NCI-H2081 treated with DMSO at 0.1 percent for 48 hours (cell line): Measurements from ENCODE around the gene MDN1.
"Not testable (repeated sequence)": the region's sequence is repeated elsewhere in the genome, so short reads cannot be mapped to it uniquely, and the experiment has no call there.

Experiments used
- DNase-seq: peaks from one replicate; lab custom pipeline; 2025; lab: John Stamatoyannopoulos, UW

Gene MDN1

GRCh38 chr6:89644864-89645263 lies 174.7 kb downstream of the MDN1 start:
- DNase-seq = no peak

- no peak for DNase-seq
These were observed 176.2 kb downstream of the MDN1 start for GRCh38 chr6:89643406-89643805.

- DNase-seq = no peak
These were observed 176.6 kb downstream of the MDN1 start for GRCh38 chr6:89642956-89643355.

GRCh38 chr6:89641581-89641980 lies 178.0 kb downstream of the MDN1 start:
- not testable (repeated sequence) for DNase-seq

- no peak for DNase-seq
These were observed 178.8 kb downstream of the MDN1 start for GRCh38 chr6:89640804-89641203.

GRCh38 chr6:89638320-89639195 lies 181.0 kb downstream of the MDN1 start, which contains the start of gene LYRM2:
TSS of gene LYRM2 (minus strand) at chr6:89638747. CDS start at chr6:89638716, 31 bp downstream.
- DNase-seq = peak; percentile 79

GRCh38 chr6:89637960-89638319 lies 181.7 kb downstream of the MDN1 start:
- no peak for DNase-seq

- not testable (repeated sequence) for DNase-seq
These were observed 183.2 kb downstream of the MDN1 start for GRCh38 chr6:89636412-89636811.

GRCh38 chr6:89630488-89630887 lies 189.1 kb downstream of the MDN1 start:
- DNase-seq = no peak

- DNase-seq = no peak
These were observed 195.8 kb downstream of the MDN1 start for GRCh38 chr6:89623749-89624148.

GRCh38 chr6:89619567-89619966 lies 200.0 kb downstream of the MDN1 start:
- DNase-seq = no peak

- DNase-seq = no peak
These were observed 201.6 kb downstream of the MDN1 start for GRCh38 chr6:89618026-89618425.

GRCh38 chr6:89616531-89616930 lies 203.1 kb downstream of the MDN1 start:
- no peak for DNase-seq

- no peak for DNase-seq
These were observed 203.7 kb downstream of the MDN1 start for GRCh38 chr6:89615882-89616281.

GRCh38 chr6:89613790-89614189 lies 205.8 kb downstream of the MDN1 start:
- DNase-seq = no peak

GRCh38 chr6:89612121-89612520 lies 207.5 kb downstream of the MDN1 start:
- DNase-seq = no peak

- DNase-seq = no peak
These were observed 207.9 kb downstream of the MDN1 start for GRCh38 chr6:89611666-89612065.

GRCh38 chr6:89610149-89610642 lies 209.4 kb downstream of the MDN1 start:
- no peak for DNase-seq

- no peak for DNase-seq
These were observed 213.7 kb downstream of the MDN1 start for GRCh38 chr6:89605861-89606260.

GRCh38 chr6:89604653-89605052 lies 214.9 kb downstream of the MDN1 start:
- DNase-seq = no peak

GRCh38 chr6:89602166-89602565 lies 217.4 kb downstream of the MDN1 start:
- DNase-seq = no peak

GRCh38 chr6:89599727-89600126 lies 219.9 kb downstream of the MDN1 start:
- no peak for DNase-seq

GRCh38 chr6:89597988-89598387 lies 221.6 kb downstream of the MDN1 start:
- DNase-seq = peak; percentile 19

GRCh38 chr6:89597372-89597771 lies 222.2 kb downstream of the MDN1 start:
- no peak for DNase-seq
